H1 (cell line): ENCODE data around the gene BIRC2. TPM values are rescaled to one million over a fixed set of nuclear protein-coding genes. Genes with fewer than 3 reads are reported as not detected.

Experiments
- EGR1 ChIP-seq: IDR thresholded peaks from 2 replicates; pipeline ENCODE4 v1.6.1; 2011; ENCODE audit warnings: low read depth, low read length, borderline replicate concordance
- FOSL1 ChIP-seq: IDR thresholded peaks from 2 replicates; pipeline ENCODE4 v1.6.1; 2011; ENCODE audit warnings: mild to moderate bottlenecking, low read depth, low read length, moderate library complexity; ENCODE audit not compliant: insufficient read depth
- GTF2F1 ChIP-seq: IDR thresholded peaks from 2 replicates; pipeline ENCODE4 v1.6.1; 2012; ENCODE audit warnings: low read depth, low read length, improper control_type of control experiment, borderline replicate concordance
- SIN3A ChIP-seq, 2 experiments: IDR thresholded peaks in 1 of 2; conservative IDR thresholded peaks in 1 of 2; 2 replicates each; pipeline ENCODE4 v1.6.1; 2011 to 2012; ENCODE audit warnings: low read length in 2 of 2, improper control_type of control experiment in 1 of 2, low read depth in 1 of 2, mild to moderate bottlenecking in 1 of 2
- SUZ12 ChIP-seq: fragments of 200-600 bp; sonication (generic); IDR thresholded peaks from 2 replicates; pipeline ENCODE4 v1.6.1; 2012; ENCODE audit warnings: mild to moderate bottlenecking, inconsistent platforms, low read length, moderate library complexity, mixed read lengths
- TAF1 ChIP-seq: IDR thresholded peaks from 2 replicates; pipeline ENCODE4 v1.6.1; 2011; ENCODE audit warnings: mild to moderate bottlenecking, low read depth, low read length
- polyA plus RNA-seq, 7 experiments: library from polyadenylated mRNA; depleted of rRNA in 3 of 7; stranded (reverse) in 5 of 7; unstranded in 2 of 7; fragments of >200 nt in 5 of 7; fragments of 200-250 nt in 2 of 7; gene quantifications; 1 replicate in 5 of 7; 2 replicates in 1 of 7; 4 replicates in 1 of 7; pipeline versions ENCODE4 v1.2.1 to v1.2.3, GENCODE V29; 2011 to 2013; ENCODE audit warnings: missing spikeins in 2 of 7, mixed read lengths in 2 of 7
- total RNA-seq: library from RNA; stranded (reverse); fragmentation: NEBNext Ultra II Directional; extraction: Animal tissue kit (Norgen Biotek cat#: 25700); gene quantifications from 2 replicates; pipeline ENCODE4 v1.2.1, GENCODE V29; 2021

BIRC2 gene
- total and polyA plus RNA-seq, 2 of the 8 experiments (the other 6 are each of a cell fraction or from before 2014, with no cell fraction given): 18.4 to 24.7 TPM

- TF ChIP-seq TAF1: no peak
- no peak for TF ChIP-seq SUZ12
- no peak for TF ChIP-seq GTF2F1
- no peak for TF ChIP-seq EGR1
- no peak for TF ChIP-seq SIN3A (conservative IDR thresholded peaks at IDR 0.05 in 1 of 2, IDR thresholded peaks at IDR 0.05 in 1 of 2; ENCODE audit: low read depth in 1 of 2, low read length in 2 of 2)
- TF ChIP-seq FOSL1: no peak
- TF ChIP-seq, all 59 proteins: peak for 0
Measured at GRCh38 chr11:102422817-102423712, 76.1 kb downstream of the BIRC2 start (continued).
